Tibial artery (tissue), 4 donors: ENCODE measurements around the gene FFAR1.

ENCODE experiments used
- DNase-seq, 2 donors: peaks; one replicate each; pipeline ENCODE4 v3.0.0-alpha.2; 2019
- H3K27ac ChIP-seq, 2 donors: fragments of 200-600 bp; sonication (generic) in 1 of 2; 1 replicate in 1 of 2; 2 replicates in 1 of 2; pipeline ENCODE4 v1.5.1; 2018 to 2019; ENCODE audit warnings: mild to moderate bottlenecking in 1 of 2
- H3K27me3 ChIP-seq, 2 donors: fragments of 200-600 bp; sonication (generic) in 1 of 2; one replicate each; pipeline versions ENCODE4 v1.5.1 to v1.6.0; 2016 to 2019
- H3K36me3 ChIP-seq, 3 donors: fragments of 200-600 bp; sonication (generic) in 2 of 3; one replicate each; pipeline ENCODE4 v1.5.1; 2016 to 2019; ENCODE audit warnings: mild to moderate bottlenecking in 2 of 3
- H3K4me1 ChIP-seq, 4 donors: fragments of 200-600 bp; sonication (generic) in 2 of 4; 1 replicate in 3 of 4; 2 replicates in 1 of 4; pipeline ENCODE4 v1.5.1; 2016 to 2019
- H3K4me3 ChIP-seq, 2 donors: fragments of 200-600 bp; sonication (generic) in 1 of 2; 1 replicate in 1 of 2; 2 replicates in 1 of 2; pipeline ENCODE4 v1.5.1; 2018 to 2019; ENCODE audit warnings: mild to moderate bottlenecking in 2 of 2
- H3K9me3 ChIP-seq, 3 donors: fragments of 200-600 bp; sonication (generic) in 1 of 3; one replicate each; pipeline ENCODE4 v1.5.1; 2016 to 2019
- intact Hi-C: fragments of 100-400 bp; cut with DNase I; formaldehyde crosslinking; loops from one replicate; pipeline ENCODE4 v1.15.0; 2023; ENCODE audit warnings: low total_unique reads
- TF ChIP-seq, protein P1 (sequence below), 2 experiments: fragments of 200-600 bp in 1 of 2; fragments of 450-650 bp in 1 of 2; IDR thresholded peaks; one replicate each; pipeline ENCODE4 v1.5.1; 2017 to 2019; ENCODE audit warnings: antibody characterized with exemption in 2 of 2, mild to moderate bottlenecking in 1 of 2, moderate library complexity in 1 of 2

The FFAR1 gene

DNA sequence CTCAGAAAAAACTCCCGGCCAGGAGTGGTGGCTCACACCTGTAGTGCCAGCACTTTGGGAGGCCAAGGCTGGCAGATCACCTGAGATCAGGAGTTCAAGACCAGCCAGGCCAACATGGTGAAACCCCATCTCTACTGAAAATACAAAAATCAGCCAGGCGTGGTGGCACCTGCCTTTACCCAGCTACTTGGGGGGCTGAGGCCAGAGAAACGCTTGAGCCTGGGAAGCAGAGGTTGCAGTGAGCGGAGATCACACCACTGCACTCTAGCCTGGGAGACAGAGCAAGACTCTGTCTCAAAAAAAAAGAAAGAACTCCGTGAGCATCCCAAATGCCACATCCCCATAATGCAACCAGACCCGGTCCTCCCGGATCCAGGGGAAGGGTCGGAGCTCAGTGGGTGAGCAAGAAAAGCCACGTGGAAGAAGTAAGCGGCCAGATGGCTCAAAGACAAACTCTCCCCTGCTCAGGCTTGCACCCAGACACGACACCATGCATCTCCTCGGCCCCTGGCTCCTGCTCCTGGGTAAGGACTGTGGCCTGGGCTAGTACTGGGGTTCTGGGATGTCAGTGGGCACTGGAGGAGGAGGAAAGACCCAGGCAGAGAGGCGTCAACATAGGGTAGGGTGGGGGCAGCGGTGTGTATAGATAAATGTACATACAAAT lies 16.0 kb upstream of the FFAR1 start:
- H3K9me3 ChIP-seq, result no peaks in the 10 kb centered on the region
- TF ChIP-seq, protein P1, sequence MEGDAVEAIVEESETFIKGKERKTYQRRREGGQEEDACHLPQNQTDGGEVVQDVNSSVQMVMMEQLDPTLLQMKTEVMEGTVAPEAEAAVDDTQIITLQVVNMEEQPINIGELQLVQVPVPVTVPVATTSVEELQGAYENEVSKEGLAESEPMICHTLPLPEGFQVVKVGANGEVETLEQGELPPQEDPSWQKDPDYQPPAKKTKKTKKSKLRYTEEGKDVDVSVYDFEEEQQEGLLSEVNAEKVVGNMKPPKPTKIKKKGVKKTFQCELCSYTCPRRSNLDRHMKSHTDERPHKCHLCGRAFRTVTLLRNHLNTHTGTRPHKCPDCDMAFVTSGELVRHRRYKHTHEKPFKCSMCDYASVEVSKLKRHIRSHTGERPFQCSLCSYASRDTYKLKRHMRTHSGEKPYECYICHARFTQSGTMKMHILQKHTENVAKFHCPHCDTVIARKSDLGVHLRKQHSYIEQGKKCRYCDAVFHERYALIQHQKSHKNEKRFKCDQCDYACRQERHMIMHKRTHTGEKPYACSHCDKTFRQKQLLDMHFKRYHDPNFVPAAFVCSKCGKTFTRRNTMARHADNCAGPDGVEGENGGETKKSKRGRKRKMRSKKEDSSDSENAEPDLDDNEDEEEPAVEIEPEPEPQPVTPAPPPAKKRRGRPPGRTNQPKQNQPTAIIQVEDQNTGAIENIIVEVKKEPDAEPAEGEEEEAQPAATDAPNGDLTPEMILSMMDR (IDR thresholded peaks at IDR 0.05), result no peak
- no peak overlapping the region for H3K27ac ChIP-seq
- peaks cover 0 to 49% of the 10 kb centered on the region in 2 donors for H3K27me3 ChIP-seq
- no peak for DNase-seq
- intact Hi-C loops, result no loop called here
- no peaks in the 10 kb centered on the region for H3K36me3 ChIP-seq
- H3K4me3 ChIP-seq, result no peak overlapping the region
- H3K4me1 ChIP-seq, result no peaks in the 10 kb centered on the region

DNA sequence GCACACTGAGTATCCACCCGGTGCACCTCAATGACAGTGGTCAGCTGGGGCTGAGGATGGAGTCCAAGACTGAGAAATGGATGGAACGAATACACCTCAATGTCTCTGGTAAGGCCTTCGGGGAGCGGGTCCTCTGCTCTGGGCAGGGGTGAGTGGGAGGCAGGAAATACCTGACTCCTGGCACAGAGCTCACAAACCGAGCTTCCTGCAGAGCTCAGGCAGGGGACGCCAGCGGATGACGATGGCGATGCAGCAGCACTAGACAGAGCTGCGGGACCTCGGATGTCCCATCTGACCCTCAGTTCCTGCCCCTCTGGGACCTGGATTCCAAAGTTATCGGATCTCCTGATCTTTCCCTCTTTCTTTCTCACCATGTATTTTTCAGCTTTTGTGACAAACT lies 14.9 kb upstream of the FFAR1 start:
- no peaks in the 10 kb centered on the region for H3K4me1 ChIP-seq
- peaks cover 0 to 45% of the 10 kb centered on the region in 2 donors for H3K27me3 ChIP-seq
- H3K4me3 ChIP-seq, result no peak overlapping the region
- TF ChIP-seq, protein P1 (IDR thresholded peaks at IDR 0.05), result no peak
- H3K36me3 ChIP-seq, result no peaks in the 10 kb centered on the region
- H3K9me3 ChIP-seq, result no peaks in the 10 kb centered on the region
- intact Hi-C loops, result no loop called here
- H3K27ac ChIP-seq, result no peak overlapping the region
- DNase-seq, result no peak

DNA sequence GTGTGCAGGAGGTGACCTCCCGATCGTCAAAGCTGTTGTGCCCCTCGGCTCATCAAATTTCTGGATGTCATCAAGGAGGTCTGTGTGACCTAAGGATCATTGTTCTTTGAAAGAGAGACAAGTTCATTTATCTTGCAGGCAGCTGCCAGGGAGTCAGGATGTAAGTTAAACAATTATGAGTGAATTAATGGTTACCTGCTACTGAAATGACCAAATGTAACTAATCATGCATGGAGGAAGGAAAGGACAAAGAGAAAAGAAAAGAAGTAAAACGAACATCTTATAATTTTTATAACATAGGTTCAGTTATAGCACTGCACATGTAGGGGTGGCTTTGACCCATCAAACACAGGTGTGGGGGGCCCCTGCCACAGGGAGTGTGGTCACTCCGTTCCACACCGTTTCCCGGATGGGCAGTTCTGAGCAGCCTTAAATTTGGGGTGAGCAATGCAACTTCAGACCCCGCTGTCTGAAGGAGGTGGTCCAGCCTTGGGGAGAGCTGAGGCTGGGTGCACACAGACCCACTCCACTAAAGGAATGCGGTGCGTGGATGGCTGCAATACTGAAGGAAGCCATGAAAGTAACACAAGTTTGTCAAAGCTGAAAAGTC lies 13.5 kb upstream of the FFAR1 start:
- peaks cover 0 to 40% of the 10 kb centered on the region in 2 donors for H3K27me3 ChIP-seq
- H3K27ac ChIP-seq, result no peak overlapping the region
- H3K9me3 ChIP-seq, result no peaks in the 10 kb centered on the region
- no peak for DNase-seq
- TF ChIP-seq, protein P1 (IDR thresholded peaks at IDR 0.05), result no peak
- intact Hi-C loops, result no loop called here
- H3K36me3 ChIP-seq, result no peaks in the 10 kb centered on the region
- no peak overlapping the region for H3K4me3 ChIP-seq
- H3K4me1 ChIP-seq, result no peaks in the 10 kb centered on the region

DNA sequence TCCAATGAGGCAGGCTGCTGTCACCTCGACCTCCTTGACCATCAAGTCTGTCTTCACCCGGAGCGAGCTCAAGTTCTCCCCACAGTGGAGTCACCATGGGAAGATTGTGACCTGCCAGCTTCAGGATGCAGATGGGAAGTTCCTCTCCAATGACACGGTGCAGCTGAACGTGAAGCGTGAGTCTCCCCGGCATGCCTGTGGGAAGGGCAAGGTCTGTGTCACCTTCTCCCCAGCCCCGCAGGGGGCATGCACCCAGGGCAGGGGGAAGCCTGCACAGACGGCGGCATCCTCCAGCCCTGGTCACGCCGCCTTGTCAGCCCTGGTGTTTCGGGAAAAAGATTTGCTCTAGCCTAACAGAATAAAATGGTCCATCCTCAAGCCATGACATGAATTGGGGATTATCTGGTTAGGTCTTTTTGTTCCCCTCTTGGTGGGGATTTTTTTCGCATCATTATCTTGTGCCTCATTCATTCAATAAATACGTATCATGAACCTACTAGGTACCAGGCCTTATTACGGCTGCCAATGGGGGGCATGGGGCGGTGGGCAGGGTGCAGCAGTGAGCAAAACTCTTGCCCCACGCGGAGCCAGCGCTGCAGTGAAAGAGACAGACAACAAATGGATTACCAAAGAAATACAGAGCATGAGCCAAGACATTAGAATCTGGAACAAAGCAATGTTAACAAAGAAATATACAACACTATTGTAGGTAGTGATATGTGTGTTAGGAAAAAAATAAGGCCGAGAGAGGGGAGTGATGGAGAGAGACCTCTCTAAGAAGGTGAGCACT lies 11.3 kb upstream of the FFAR1 start:
- DNase-seq, result no peak
- H3K4me1 ChIP-seq, result no peaks in the 10 kb centered on the region

DNA sequence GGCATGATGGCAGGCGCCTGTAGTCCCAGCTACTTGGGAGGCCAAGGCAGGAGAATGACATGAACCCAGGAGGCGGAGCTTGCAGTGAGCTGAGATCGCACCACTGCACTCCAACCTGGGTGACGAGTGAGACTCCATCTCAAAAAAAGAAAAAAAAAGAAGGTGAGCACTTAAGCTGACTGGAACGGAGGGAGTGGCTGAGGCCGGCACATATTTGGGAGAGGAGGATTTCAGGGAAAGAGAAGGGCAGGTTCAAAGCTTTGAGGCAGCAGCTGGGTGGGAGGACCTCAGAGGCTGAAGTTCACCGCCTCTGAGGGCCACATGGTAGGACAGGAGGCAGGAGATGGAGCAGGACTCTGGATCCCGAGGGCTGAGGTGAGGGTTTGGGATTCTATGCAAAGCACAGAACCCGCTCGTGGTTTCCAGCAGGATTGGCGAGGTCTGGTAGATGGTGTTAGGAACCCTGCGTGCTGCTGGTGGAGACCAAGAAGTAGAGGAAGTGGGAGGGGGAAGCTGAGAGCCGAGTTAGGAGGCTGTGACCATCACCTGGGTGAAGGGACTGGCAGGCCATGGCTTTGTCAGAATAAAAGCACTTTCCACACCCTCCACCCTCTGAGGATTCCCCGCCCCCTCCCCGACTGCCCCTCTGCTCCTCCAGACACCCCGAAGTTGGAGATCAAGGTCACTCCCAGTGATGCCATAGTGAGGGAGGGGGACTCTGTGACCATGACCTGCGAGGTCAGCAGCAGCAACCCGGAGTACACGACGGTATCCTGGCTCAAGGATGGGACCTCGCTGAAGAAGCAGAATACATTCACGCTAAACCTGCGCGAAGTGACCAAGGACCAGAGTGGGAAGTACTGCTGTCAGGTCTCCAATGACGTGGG lies 10.4 kb upstream of the FFAR1 start:
- DNase-seq, result no peak
- H3K27me3 ChIP-seq, result peaks cover 0 to 11% of the 10 kb centered on the region in 2 donors
- H3K27ac ChIP-seq, result no peak overlapping the region
- H3K36me3 ChIP-seq, result no peaks in the 10 kb centered on the region
- H3K9me3 ChIP-seq, result no peaks in the 10 kb centered on the region
- TF ChIP-seq, protein P1 (IDR thresholded peaks at IDR 0.05), result no peak
- H3K4me1 ChIP-seq, result no peaks in the 10 kb centered on the region
- intact Hi-C loops, result no loop called here
- H3K4me3 ChIP-seq, result no peak overlapping the region

More for the DNA sequence above, 11.3 kb upstream of the FFAR1 start:
- Histone ChIP-seq H3K36me3 (no peaks in the 10 kb centered on the region), H3K4me3 (no peak overlapping the region), H3K27ac (no peak overlapping the region), H3K27me3 (peaks cover 0 to 20% of the 10 kb centered on the region in 2 donors), H3K9me3 (no peaks in the 10 kb centered on the region)
- TF ChIP-seq, protein P1 (IDR thresholded peaks at IDR 0.05), result no peak
- intact Hi-C loops, result no loop called here
